ENCODE measurements around the gene REP15. TPM values are rescaled to one million over a fixed set of nuclear protein-coding genes. Genes with fewer than 3 reads are reported as not detected.

REP15 gene, protein sequence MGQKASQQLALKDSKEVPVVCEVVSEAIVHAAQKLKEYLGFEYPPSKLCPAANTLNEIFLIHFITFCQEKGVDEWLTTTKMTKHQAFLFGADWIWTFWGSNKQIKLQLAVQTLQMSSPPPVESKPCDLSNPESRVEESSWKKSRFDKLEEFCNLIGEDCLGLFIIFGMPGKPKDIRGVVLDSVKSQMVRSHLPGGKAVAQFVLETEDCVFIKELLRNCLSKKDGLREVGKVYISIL
- not detected in 2 replicates for polyA plus RNA-seq

GRCh38 chr12:27696293-27696652 is at the start of gene REP15:
Gene REP15 (plus strand): TSS chr12:27696447. CDS start chr12:27696563, 116 bp downstream.

GRCh38 chr12:27710592-27711316 is 14.5 kb downstream of the REP15 start, which contains the start of gene MRPS35:
Gene MRPS35 (plus strand): TSS chr12:27710832. CDS start chr12:27710844, 12 bp downstream.

Other genes starting within 250 kb of the REP15 start
- not detected in 2 replicates for gene SMCO2, start 249.7 kb upstream of the REP15 start, polyA plus RNA-seq
- 0.10 and 9.7 TPM in 2 replicates for gene PPFIBP1, start 172.2 kb upstream of the REP15 start, polyA plus RNA-seq
- 67.4 and 68.6 TPM in 2 replicates for gene MRPS35, start 14.4 kb downstream of the REP15 start, polyA plus RNA-seq
- 15.7 and 23.9 TPM in 2 replicates for gene KLHL42, start 83.8 kb downstream of the REP15 start, polyA plus RNA-seq
- gene MANSC4, start 83.8 kb downstream of the REP15 start, polyA plus RNA-seq, result not detected in 2 replicates